T-helper 1 cell (primary cell): ENCODE measurements around the gene BNC2.

Experiments
- DNase-seq, 5 donors: peaks; one replicate each; pipeline ENCODE4 v3.0.0-alpha.2; 2012 to 2020

BNC2 gene

GRCh38 chr9:16672501-16672900, 198.0 kb downstream of the BNC2 start:
- no peak for DNase-seq

GRCh38 chr9:16671591-16672137, 198.8 kb downstream of the BNC2 start:
- DNase-seq = no peak

DNA sequence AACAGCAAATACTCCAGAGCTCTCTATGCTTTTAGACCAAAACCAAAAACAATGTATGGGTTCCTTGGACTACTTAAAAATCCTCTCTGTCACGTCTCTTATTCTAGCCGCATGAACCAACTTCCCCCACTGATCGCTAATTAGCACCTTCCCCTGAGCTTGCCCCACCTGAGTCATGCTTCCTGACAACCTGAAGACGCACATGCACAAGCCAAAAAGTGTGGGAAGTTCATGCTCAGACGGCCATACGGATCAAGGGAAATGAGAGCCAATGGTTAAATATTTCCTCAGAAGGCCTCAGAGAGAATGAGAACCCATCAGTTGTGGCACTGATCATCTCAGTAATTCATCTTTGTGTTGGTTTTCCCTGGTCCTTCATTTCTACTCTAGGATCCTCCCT, 199.7 kb downstream of the BNC2 start:
- no peak for DNase-seq

DNA sequence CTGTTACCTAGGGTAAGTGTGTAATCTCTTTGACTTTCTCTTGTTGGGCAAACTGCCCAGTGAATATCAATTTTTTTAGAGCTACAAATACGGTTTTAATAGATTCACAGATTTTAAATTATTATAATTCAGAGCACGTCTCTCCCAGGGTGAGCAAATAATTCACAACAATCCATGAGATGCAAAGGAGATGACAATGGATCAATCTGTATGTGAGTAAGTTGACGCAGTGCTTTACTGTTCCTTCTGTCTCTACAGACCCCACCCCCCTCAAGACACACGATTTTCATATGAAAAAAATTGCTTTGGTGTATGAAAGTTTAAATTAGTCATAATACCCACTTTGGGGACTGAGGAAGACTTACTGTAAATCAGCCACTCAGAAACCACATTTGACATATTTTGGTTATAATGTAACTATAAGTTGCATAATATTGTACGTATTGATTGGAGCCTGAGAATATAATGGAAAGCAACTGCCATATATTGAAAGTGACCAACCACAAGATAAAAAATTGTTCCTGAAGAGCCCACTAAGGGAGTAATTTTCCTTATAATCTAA, 201.7 kb downstream of the BNC2 start:
- no peak for DNase-seq

GRCh38 chr9:16664211-16664610, 206.3 kb downstream of the BNC2 start:
- no peak for DNase-seq

- DNase-seq = no peak
Measured at GRCh38 chr9:16661816-16662215, 208.7 kb downstream of the BNC2 start.

DNA sequence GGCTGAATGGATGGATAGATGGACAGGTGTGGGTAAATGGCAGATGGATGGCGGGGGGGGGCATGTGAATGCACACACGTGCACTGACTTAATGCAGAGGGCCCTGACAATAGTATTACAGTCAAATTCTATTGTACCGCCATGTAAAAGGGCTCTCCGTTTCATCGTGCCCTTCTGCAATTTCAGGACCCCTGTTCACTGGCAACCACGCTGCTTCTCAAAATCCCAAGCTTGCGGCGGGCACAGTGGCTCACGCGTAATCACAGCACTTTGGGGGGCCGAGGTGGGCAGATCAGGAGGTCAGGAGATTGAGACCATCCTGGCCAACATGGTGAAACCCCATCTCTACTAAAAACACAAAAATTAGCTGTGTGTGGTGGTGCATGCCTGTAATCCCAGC, 211.4 kb downstream of the BNC2 start:
- no peak for DNase-seq

- DNase-seq = no peak
Measured at GRCh38 chr9:16656432-16657169, 213.9 kb downstream of the BNC2 start.

GRCh38 chr9:16654596-16655126, 215.8 kb downstream of the BNC2 start:
- no peak for DNase-seq

DNA sequence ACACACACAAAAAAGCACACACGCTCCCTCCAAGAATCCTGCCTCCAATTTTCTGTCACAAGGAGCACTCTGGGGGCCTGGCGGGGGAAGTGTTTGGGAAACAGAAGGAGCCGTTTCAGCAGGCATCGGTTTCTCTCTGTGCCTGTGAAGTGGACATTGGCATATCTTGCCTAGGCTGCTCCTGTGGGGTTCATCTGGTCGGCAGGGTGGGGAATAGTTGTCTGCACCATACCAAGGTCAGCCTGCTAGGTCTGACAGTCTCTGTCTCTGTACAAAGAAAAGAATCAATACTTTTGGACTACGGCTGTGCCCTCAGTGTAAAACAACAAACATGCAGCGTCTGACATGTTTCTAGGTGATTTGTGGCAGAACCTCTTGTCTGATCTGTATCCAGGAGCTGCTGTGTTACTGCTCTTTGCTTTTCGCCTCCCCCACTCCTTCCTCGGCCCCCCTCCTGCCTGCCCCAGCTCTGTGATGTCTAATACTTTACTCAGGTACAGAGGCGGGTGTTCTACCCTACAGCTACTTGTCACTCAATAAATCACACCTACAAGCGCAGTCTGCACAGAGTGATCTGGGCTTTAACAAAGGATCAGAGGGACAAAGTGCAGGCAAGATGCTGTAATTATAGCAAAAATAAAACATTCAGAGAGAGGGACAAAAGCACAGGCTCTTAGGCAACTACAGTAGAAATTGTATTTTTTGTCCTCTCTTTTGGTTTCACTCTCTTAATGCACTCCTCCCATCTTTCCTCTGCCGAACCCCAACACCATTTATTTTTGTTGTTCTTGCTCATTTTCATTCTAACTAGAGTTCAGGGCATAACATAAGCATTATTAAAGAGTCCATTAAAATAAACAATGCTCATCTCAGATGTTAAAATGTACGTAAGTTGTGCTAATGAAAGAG, 216.7 kb downstream of the BNC2 start:
- no peak for DNase-seq

- DNase-seq = no peak
Measured at GRCh38 chr9:16652582-16652981, 217.9 kb downstream of the BNC2 start.

- DNase-seq = no peak
Measured at GRCh38 chr9:16651446-16651964, 219.0 kb downstream of the BNC2 start.

DNA sequence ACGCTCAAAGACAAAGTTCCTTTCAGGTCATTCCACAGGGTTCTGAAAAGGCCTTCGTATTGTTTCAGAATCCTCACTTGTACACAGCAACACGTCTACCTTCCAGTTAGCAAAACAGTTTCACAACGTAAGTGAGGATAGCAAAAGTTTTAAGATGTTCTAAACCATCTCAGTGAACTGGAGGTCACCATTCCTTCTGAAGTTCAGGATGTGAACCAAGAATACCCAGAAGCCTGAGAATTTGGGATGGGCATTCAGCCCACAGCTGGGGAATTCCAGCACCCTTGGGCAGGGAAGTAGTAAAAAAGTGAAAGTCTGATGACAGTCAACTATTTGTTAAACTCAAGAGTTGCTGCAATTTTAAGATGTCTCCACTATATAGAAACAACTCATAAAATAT, 224.5 kb downstream of the BNC2 start:
- DNase-seq = no peak

GRCh38 chr9:16642421-16643109, 227.9 kb downstream of the BNC2 start:
- no peak for DNase-seq

GRCh38 chr9:16640649-16641048, 229.8 kb downstream of the BNC2 start:
- DNase-seq = no peak

GRCh38 chr9:16639644-16640043, 230.8 kb downstream of the BNC2 start:
- DNase-seq = no peak

GRCh38 chr9:16637911-16638310, 232.6 kb downstream of the BNC2 start:
- DNase-seq = no peak

GRCh38 chr9:16637218-16637617, 233.3 kb downstream of the BNC2 start:
- no peak for DNase-seq

- no peak for DNase-seq
Measured at GRCh38 chr9:16633794-16634193, 236.7 kb downstream of the BNC2 start.

GRCh38 chr9:16628413-16628812, 242.1 kb downstream of the BNC2 start:
- DNase-seq = no peak

DNA sequence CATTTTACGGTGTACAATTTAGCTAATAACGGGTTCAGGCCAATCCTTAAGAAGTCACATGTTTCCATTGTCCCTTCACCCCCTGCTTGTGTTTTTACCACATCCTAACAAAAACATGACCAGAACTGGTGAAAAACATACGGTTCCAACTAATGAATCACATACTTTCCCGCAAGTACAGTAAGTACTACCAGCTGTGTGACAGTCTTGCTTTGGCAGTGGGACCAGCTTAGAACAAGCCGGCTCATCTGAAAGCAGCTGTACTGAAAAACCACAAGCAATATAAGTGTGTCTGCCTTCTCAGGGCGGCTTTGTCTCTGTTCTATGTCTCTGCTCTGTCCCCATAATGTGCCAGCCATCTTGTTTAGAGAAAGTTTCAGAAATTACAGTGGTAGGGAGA, 242.5 kb downstream of the BNC2 start:
- DNase-seq = no peak

GRCh38 chr9:16627521-16627920, 242.9 kb downstream of the BNC2 start:
- no peak for DNase-seq
